ENCODE results near the gene CDRT4. TPM values are rescaled to one million over a fixed set of nuclear protein-coding genes. Genes with fewer than 3 reads are reported as not detected.

Gene CDRT4
- total RNA-seq, 1 donor from 2014 or later = 6.9 TPM

GRCh38 chr17:15403276-15403939, 64.0 kb downstream of the CDRT4 start:
- DNase-seq (ENCODE audit: low spot score in 2 of 2) = no peak
- FAIRE-seq = no peak

GRCh38 chr17:15399443-15399842, 68.0 kb downstream of the CDRT4 start:
- FAIRE-seq (no peak), DNase-seq (ENCODE audit: low spot score in 2 of 2) (no peak)

- no peak for DNase-seq (ENCODE audit: low spot score in 2 of 2)
- FAIRE-seq = no peak
Measured at GRCh38 chr17:15398736-15399331, 68.6 kb downstream of the CDRT4 start.

GRCh38 chr17:15398291-15398690, 69.1 kb downstream of the CDRT4 start:
- DNase-seq (ENCODE audit: low spot score in 2 of 2) = peak in 1 of 2 donors; percentile 35
- FAIRE-seq = no peak

GRCh38 chr17:15397620-15398019, 69.8 kb downstream of the CDRT4 start:
- FAIRE-seq (no peak), DNase-seq (ENCODE audit: low spot score in 2 of 2) (no peak)

GRCh38 chr17:15395091-15395490, 72.3 kb downstream of the CDRT4 start:
- FAIRE-seq (no peak), DNase-seq (ENCODE audit: low spot score in 2 of 2) (no peak)

GRCh38 chr17:15393414-15393813, 74.0 kb downstream of the CDRT4 start:
- FAIRE-seq = no peak

GRCh38 chr17:15392326-15392741, 75.1 kb downstream of the CDRT4 start:
- no peak for FAIRE-seq
- no peak for DNase-seq (ENCODE audit: low spot score in 2 of 2)

More at GRCh38 chr17:15393414-15393813, 74.0 kb downstream of the CDRT4 start:
- DNase-seq (ENCODE audit: low spot score in 2 of 2) = no peak

GRCh38 chr17:15388356-15389041, 78.9 kb downstream of the CDRT4 start:
- DNase-seq (ENCODE audit: low spot score in 2 of 2) = no peak

GRCh38 chr17:15386083-15386482, 81.3 kb downstream of the CDRT4 start:
- no peak for FAIRE-seq
- no peak for DNase-seq (ENCODE audit: low spot score in 2 of 2)

More at GRCh38 chr17:15388356-15389041, 78.9 kb downstream of the CDRT4 start:
- FAIRE-seq = no peak

Other genes starting within 250 kb of the CDRT4 start
- gene PMP22, start 202.3 kb downstream of the CDRT4 start, total RNA-seq = 9.4 TPM
- gene TEKT3, start 126.0 kb downstream of the CDRT4 start, total RNA-seq = 1.2 TPM
- 47.7 TPM for gene TVP23C, start 95.9 kb upstream of the CDRT4 start, total RNA-seq
- gene FBXW10B, start 152.1 kb upstream of the CDRT4 start, total RNA-seq = 0.82 TPM
- 63.6 TPM for gene TRIM16, start 216.7 kb upstream of the CDRT4 start, total RNA-seq
- gene ZNF286A, start 232.1 kb upstream of the CDRT4 start, total RNA-seq = 177 TPM

Measured in frontal cortex (tissue), 4 donors.